ENCODE data around the gene LSS. TPM values are rescaled to one million over a fixed set of nuclear protein-coding genes. Genes with fewer than 3 reads are reported as not detected.

The LSS gene
- polyA plus RNA-seq (2013, experiment 1 of 2), result 42.5 TPM
- 42.2 TPM for polyA plus RNA-seq (2013, experiment 2 of 2)

DNA sequence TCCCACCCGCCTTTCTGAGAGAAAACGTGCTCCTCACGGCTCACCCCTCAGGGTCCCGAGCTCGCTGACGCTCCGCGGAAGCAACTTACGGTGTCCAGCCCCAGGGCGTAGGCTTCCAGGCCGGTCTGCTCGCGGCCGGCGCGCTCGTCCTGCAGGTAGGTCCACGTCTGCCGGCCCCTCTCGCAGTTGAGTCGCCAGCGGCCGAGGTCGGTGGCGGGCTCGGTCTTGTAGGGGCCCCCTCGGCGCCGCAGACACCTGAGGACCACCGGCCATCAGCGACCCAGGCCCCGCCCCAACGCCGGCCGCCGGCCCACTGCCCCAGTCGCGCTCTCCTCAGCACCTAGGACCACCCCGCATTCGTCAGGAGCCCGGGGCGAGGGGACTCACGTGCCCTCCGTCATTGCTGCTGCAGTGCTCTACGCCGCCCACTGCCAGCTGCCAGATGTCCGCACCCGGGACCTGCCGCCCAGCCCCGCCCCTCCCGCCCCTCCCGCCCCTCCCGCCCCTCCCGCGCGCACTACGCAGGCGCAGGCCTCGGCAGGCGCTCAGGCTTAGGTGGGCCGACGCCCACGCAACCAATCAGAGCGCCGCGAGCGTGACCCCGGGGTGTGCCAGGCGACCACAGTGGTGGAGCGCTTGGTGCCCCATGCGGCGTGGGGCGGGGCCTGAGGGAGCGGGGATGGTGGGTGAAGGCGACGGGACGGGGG is at the start of gene LSS:
TSS of gene LSS (minus strand) at position 430 of the 707 bp plus-strand sequence. CDS start at position 401, 29 bp downstream.
- Histone ChIP-seq H4K8ac (ENCODE audit: low read depth, low read length) (peak within 1 kb of the TSS; percentile 90), H3K9me3 (replicated peaks in 1 of 2; ENCODE audit: control insufficient read depth in 2 of 2, insufficient read depth in 1 of 2, low read depth in 1 of 2, low read length in 2 of 2) (peaks cover 18 to 28% of the 10 kb centered on the region in 2 donors), H3K9ac (ENCODE audit: low read depth, low read length, poor library complexity) (peak within 1 kb of the TSS; percentile 96)

DNA sequence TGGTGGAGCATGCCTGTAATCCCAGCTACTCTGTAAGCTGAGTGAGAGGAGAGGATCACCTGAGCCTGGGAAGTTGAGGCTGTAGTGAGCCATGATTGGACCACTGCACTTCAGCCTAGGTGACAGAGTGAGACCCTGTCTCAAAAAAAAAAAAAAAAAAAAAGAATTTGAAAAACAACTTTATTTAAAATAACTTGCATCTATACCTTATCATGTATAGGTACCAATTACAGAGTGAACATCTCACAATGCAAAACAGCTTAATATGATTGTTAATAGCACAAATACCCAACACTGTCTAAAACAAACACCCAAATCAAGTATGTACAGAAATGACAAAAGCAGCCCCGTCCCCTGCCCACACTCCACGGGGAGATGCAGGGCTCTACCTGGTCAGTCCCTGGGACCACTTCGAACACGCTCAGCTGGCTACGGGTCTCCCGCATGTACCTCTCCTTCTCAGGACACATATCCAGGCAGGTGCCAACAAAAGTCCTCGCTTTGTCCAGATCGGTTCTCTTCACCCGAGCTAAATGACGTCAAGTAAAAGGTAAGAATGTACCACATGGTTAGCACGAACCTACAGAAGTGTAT is 46.3 kb upstream of the LSS start:
- Histone ChIP-seq H3K23ac (ENCODE audit: low read depth, low read length, poor library complexity) (peak overlapping the region; percentile 31), H2AK5ac (ENCODE audit: low read depth, low read length) (no peak overlapping the region), H3K27me3 (ENCODE audit: control insufficient read depth in 3 of 3, insufficient read depth in 3 of 3, low read depth in 1 of 3, low read length in 3 of 3) (no peaks in the 10 kb centered on the region), H3K14ac (ENCODE audit: low read length) (no peak overlapping the region), H2BK120ac (ENCODE audit: low read depth, low read length) (no peak overlapping the region), H2BK12ac (ENCODE audit: low read length) (no peak overlapping the region), H3K4me3 (ENCODE audit: low read length in 2 of 2) (no peak overlapping the region), H3K9ac (ENCODE audit: low read depth, low read length, poor library complexity) (no peak overlapping the region), H4K91ac (ENCODE audit: low read depth, low read length, poor library complexity) (no peak overlapping the region), H3K79me1 (ENCODE audit: low read depth, low read length) (no peaks in the 10 kb centered on the region), H2BK15ac (ENCODE audit: low read length) (no peak overlapping the region), H3K4me1 (ENCODE audit: control insufficient read depth in 2 of 2, insufficient read depth in 1 of 2, low read depth in 1 of 2, low read length in 2 of 2) (no peaks in the 10 kb centered on the region), H3K4me2 (ENCODE audit: insufficient read depth, low read length, poor library complexity, severe bottlenecking) (no peak overlapping the region), H3K4ac (ENCODE audit: low read length) (no peak overlapping the region), H2BK5ac (ENCODE audit: low read length) (no peak overlapping the region), H2AFZ (ENCODE audit: low read length) (no peak overlapping the region), H3K36me3 (replicated peaks in 1 of 2; ENCODE audit: control insufficient read depth in 2 of 2, insufficient read depth in 2 of 2, low read length in 2 of 2) (peaks cover 52 to 96% of the 10 kb centered on the region in 2 donors), H3K27ac (replicated peaks; ENCODE audit: low read length) (no peak overlapping the region), H3K18ac (ENCODE audit: low read length) (no peak overlapping the region), H4K8ac (ENCODE audit: low read depth, low read length) (no peak overlapping the region), H3K9me3 (replicated peaks in 1 of 2; ENCODE audit: control insufficient read depth in 2 of 2, insufficient read depth in 1 of 2, low read depth in 1 of 2, low read length in 2 of 2) (no peaks in the 10 kb centered on the region)
- WGBS, 2 donors (ENCODE audit: extremely low coverage in 2 of 2, insufficient read length in 2 of 2, insufficient replicate concordance in 1 of 2), result no CpG with 5 or more reads among the region's 11 CpGs
- DNase-seq (ENCODE audit: low spot score), result no peak

More for the DNA sequence above, at the start of gene LSS:
- peak within 1 kb of the TSS; percentile 73 for H2BK120ac ChIP-seq (ENCODE audit: low read depth, low read length)
- peak within 1 kb of the TSS; percentile 95 for H2BK5ac ChIP-seq (ENCODE audit: low read length)
- peak within 1 kb of the TSS; percentile 76 for H2BK15ac ChIP-seq (ENCODE audit: low read length)
- H3K36me3 ChIP-seq (replicated peaks in 1 of 2; ENCODE audit: control insufficient read depth in 2 of 2, insufficient read depth in 2 of 2, low read length in 2 of 2), result peaks cover 15 to 67% of the 10 kb centered on the region in 2 donors
- peak within 1 kb of the TSS; percentile 88 for H3K4me2 ChIP-seq (ENCODE audit: insufficient read depth, low read length, poor library complexity, severe bottlenecking)
- peak within 1 kb of the TSS; percentile 70 to 87 for H3K4me3 ChIP-seq (ENCODE audit: low read length in 2 of 2)
- H3K27me3 ChIP-seq (ENCODE audit: control insufficient read depth in 3 of 3, insufficient read depth in 3 of 3, low read depth in 1 of 3, low read length in 3 of 3), result no peaks in the 10 kb centered on the region
- peak within 1 kb of the TSS; percentile 92 for H3K27ac ChIP-seq (replicated peaks; ENCODE audit: low read length)
- H4K91ac ChIP-seq (ENCODE audit: low read depth, low read length, poor library complexity), result no peak within 1 kb of the TSS
- peak within 1 kb of the TSS; percentile 63 for H2BK12ac ChIP-seq (ENCODE audit: low read length)
- H3K79me1 ChIP-seq (ENCODE audit: low read depth, low read length), result peaks cover 6% of the 10 kb centered on the region
- peak within 1 kb of the TSS; percentile 86 for H2AFZ ChIP-seq (ENCODE audit: low read length)
- peak within 1 kb of the TSS; percentile 99 for H3K18ac ChIP-seq (ENCODE audit: low read length)
- H3K4me1 ChIP-seq (ENCODE audit: control insufficient read depth in 2 of 2, insufficient read depth in 1 of 2, low read depth in 1 of 2, low read length in 2 of 2), result peaks cover 20 to 21% of the 10 kb centered on the region in 2 donors
- WGBS, 2 donors (ENCODE audit: extremely low coverage in 2 of 2, insufficient read length in 2 of 2, insufficient replicate concordance in 1 of 2), result no CpG with 5 or more reads among the region's 77 CpGs
- peak within 1 kb of the TSS; percentile 28 for H3K4ac ChIP-seq (ENCODE audit: low read length)
- H3K23ac ChIP-seq (ENCODE audit: low read depth, low read length, poor library complexity), result peak within 1 kb of the TSS; percentile 97
- H2AK5ac ChIP-seq (ENCODE audit: low read depth, low read length), result peak within 1 kb of the TSS; percentile 98
- peak within 1 kb of the TSS; percentile 94 for H3K14ac ChIP-seq (ENCODE audit: low read length)
- peak; percentile 97 for DNase-seq (ENCODE audit: low spot score)

DNA sequence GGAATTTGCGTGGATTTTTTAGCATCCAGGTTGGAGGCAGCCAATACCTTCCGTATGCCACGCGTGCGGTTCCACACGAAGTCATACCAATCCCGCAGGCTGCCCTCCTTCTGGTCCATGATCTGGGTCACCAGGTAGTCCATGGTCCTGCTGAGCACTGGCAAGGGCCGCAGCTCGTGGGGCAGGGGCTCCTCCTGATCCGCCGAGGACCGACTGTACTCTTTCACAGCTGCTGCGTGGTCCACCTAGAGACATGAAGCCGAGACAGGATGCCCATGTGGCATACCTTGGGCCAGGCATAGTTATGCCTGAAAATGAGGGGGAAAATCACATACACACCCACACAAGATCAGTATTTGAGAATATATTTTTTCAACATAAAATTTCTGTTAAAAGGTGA is 44.8 kb upstream of the LSS start:
- Histone ChIP-seq H3K4ac (ENCODE audit: low read length) (no peak overlapping the region), H2AK5ac (ENCODE audit: low read depth, low read length) (no peak overlapping the region), H2BK12ac (ENCODE audit: low read length) (no peak overlapping the region), H3K27ac (replicated peaks; ENCODE audit: low read length) (no peak overlapping the region), H3K4me3 (ENCODE audit: low read length in 2 of 2) (no peak overlapping the region), H3K27me3 (ENCODE audit: control insufficient read depth in 3 of 3, insufficient read depth in 3 of 3, low read depth in 1 of 3, low read length in 3 of 3) (no peaks in the 10 kb centered on the region), H3K36me3 (replicated peaks in 1 of 2; ENCODE audit: control insufficient read depth in 2 of 2, insufficient read depth in 2 of 2, low read length in 2 of 2) (peaks cover 51 to 98% of the 10 kb centered on the region in 2 donors), H3K9ac (ENCODE audit: low read depth, low read length, poor library complexity) (no peak overlapping the region), H3K23ac (ENCODE audit: low read depth, low read length, poor library complexity) (no peak overlapping the region), H2AFZ (ENCODE audit: low read length) (no peak overlapping the region), H3K14ac (ENCODE audit: low read length) (no peak overlapping the region), H3K4me1 (ENCODE audit: control insufficient read depth in 2 of 2, insufficient read depth in 1 of 2, low read depth in 1 of 2, low read length in 2 of 2) (no peaks in the 10 kb centered on the region), H3K9me3 (replicated peaks in 1 of 2; ENCODE audit: control insufficient read depth in 2 of 2, insufficient read depth in 1 of 2, low read depth in 1 of 2, low read length in 2 of 2) (no peaks in the 10 kb centered on the region), H3K79me1 (ENCODE audit: low read depth, low read length) (no peaks in the 10 kb centered on the region), H2BK120ac (ENCODE audit: low read depth, low read length) (no peak overlapping the region), H4K91ac (ENCODE audit: low read depth, low read length, poor library complexity) (no peak overlapping the region), H4K8ac (ENCODE audit: low read depth, low read length) (no peak overlapping the region), H3K4me2 (ENCODE audit: insufficient read depth, low read length, poor library complexity, severe bottlenecking) (no peak overlapping the region), H2BK15ac (ENCODE audit: low read length) (no peak overlapping the region), H2BK5ac (ENCODE audit: low read length) (no peak overlapping the region), H3K18ac (ENCODE audit: low read length) (no peak overlapping the region)
- DNase-seq (ENCODE audit: low spot score), result no peak
- WGBS, 2 donors (ENCODE audit: extremely low coverage in 2 of 2, insufficient read length in 2 of 2, insufficient replicate concordance in 1 of 2), result no CpG with 5 or more reads among the region's 14 CpGs

DNA sequence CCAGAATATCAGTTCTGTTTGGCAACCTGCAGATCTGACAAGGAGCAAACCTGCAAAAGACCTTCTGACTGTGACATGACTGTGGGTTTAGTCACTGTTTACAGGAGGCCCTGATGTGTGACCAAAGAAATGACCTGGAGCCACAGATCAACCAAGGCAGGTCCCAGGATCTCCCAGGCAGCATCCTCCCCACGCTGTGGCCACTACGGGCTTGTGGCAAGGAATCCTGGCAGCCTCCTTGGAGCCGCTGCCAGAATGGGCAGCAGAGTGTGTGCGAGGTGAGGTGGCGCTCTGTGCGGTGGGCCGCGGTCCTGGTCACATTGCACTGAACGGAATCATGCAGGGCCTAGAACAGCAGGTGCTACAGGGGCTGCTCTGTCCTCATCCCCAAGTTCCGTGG is 40.9 kb upstream of the LSS start:
- no peak for DNase-seq (ENCODE audit: low spot score)
- Histone ChIP-seq H4K8ac (ENCODE audit: low read depth, low read length) (peak overlapping the region; percentile 74), H3K27ac (replicated peaks; ENCODE audit: low read length) (no peak overlapping the region), H3K9me3 (replicated peaks in 1 of 2; ENCODE audit: control insufficient read depth in 2 of 2, insufficient read depth in 1 of 2, low read depth in 1 of 2, low read length in 2 of 2) (no peaks in the 10 kb centered on the region), H3K27me3 (ENCODE audit: control insufficient read depth in 3 of 3, insufficient read depth in 3 of 3, low read depth in 1 of 3, low read length in 3 of 3) (no peaks in the 10 kb centered on the region), H2BK120ac (ENCODE audit: low read depth, low read length) (no peak overlapping the region), H3K18ac (ENCODE audit: low read length) (no peak overlapping the region), H3K9ac (ENCODE audit: low read depth, low read length, poor library complexity) (no peak overlapping the region), H2AK5ac (ENCODE audit: low read depth, low read length) (no peak overlapping the region), H4K91ac (ENCODE audit: low read depth, low read length, poor library complexity) (no peak overlapping the region), H3K23ac (ENCODE audit: low read depth, low read length, poor library complexity) (no peak overlapping the region), H3K36me3 (replicated peaks in 1 of 2; ENCODE audit: control insufficient read depth in 2 of 2, insufficient read depth in 2 of 2, low read length in 2 of 2) (peaks cover 60 to 97% of the 10 kb centered on the region in 2 donors), H3K4me1 (ENCODE audit: control insufficient read depth in 2 of 2, insufficient read depth in 1 of 2, low read depth in 1 of 2, low read length in 2 of 2) (no peaks in the 10 kb centered on the region), H3K4ac (ENCODE audit: low read length) (no peak overlapping the region), H3K4me3 (ENCODE audit: low read length in 2 of 2) (no peak overlapping the region), H2AFZ (ENCODE audit: low read length) (no peak overlapping the region), H2BK15ac (ENCODE audit: low read length) (no peak overlapping the region), H2BK5ac (ENCODE audit: low read length) (no peak overlapping the region), H3K4me2 (ENCODE audit: insufficient read depth, low read length, poor library complexity, severe bottlenecking) (no peak overlapping the region), H3K14ac (ENCODE audit: low read length) (no peak overlapping the region), H2BK12ac (ENCODE audit: low read length) (no peak overlapping the region), H3K79me1 (ENCODE audit: low read depth, low read length) (peaks cover 3% of the 10 kb centered on the region)
- WGBS, 2 donors (ENCODE audit: extremely low coverage in 2 of 2, insufficient read length in 2 of 2, insufficient replicate concordance in 1 of 2), result no CpG with 5 or more reads among the region's 10 CpGs
